ENCODE data around the gene WDR7.

GRCh38 chr18:56795381-56795780 is 144.2 kb downstream of the WDR7 start:
- TF ChIP-seq POLR2AphosphoS5 (IDR thresholded peaks at IDR 0.05; ENCODE audit: low read depth), result no peak
- no peak for TF ChIP-seq CTCF (conservative IDR thresholded peaks at IDR 0.05; ENCODE audit: low read depth in 2 of 2)
- no peak for TF ChIP-seq STAT1 (IDR thresholded peaks at IDR 0.05; ENCODE audit: unreplicated experiment)
- no peak for TF ChIP-seq CREB1 (CRISPR knock-in tag; IDR thresholded peaks at IDR 0.05; ENCODE audit: low read depth)
- TF ChIP-seq EZH2phosphoT487 (IDR thresholded peaks at IDR 0.05; ENCODE audit: unreplicated experiment), result no peak
- no peak for TF ChIP-seq EZH2 (IDR thresholded peaks at IDR 0.05; ENCODE audit: low read depth, unreplicated experiment)
- no peak for TF ChIP-seq ZNF331 (CRISPR knock-in tag; IDR thresholded peaks at IDR 0.05; ENCODE audit: low read depth)
- TF ChIP-seq REST (IDR thresholded peaks at IDR 0.05; ENCODE audit: unreplicated experiment), result no peak
- no peak for TF ChIP-seq JUNB (IDR thresholded peaks at IDR 0.05; ENCODE audit: unreplicated experiment)
- no peak for TF ChIP-seq ZNF114 (CRISPR knock-in tag; IDR thresholded peaks at IDR 0.05)
- no peak for TF ChIP-seq ETS1 (IDR thresholded peaks at IDR 0.05)
- TF ChIP-seq NANOG (IDR thresholded peaks at IDR 0.05; ENCODE audit: borderline replicate concordance), result no peak
